Retinal pigment epithelial cell (primary cell): ENCODE measurements around the gene GABRG3.

Experiments used
- DNase-seq: peaks from one replicate; pipeline ENCODE4 v3.0.0-alpha.2; 2010; ENCODE audit warnings: low read depth
- H3K4me3 ChIP-seq: 2 replicates; pipeline ENCODE4 v1.5.1; 2011; ENCODE audit warnings: mild to moderate bottlenecking, low read length, control low read depth, moderate library complexity
- TF ChIP-seq, protein P1 (sequence below): conservative IDR thresholded peaks from 2 replicates; pipeline ENCODE4 v1.5.1; 2011; ENCODE audit warnings: low read depth, low read length, control low read depth, inconsistent platforms

The GABRG3 gene

GRCh38 chr15:27481768-27482167 is 510.8 kb downstream of the GABRG3 start:
- TF ChIP-seq, protein P1, sequence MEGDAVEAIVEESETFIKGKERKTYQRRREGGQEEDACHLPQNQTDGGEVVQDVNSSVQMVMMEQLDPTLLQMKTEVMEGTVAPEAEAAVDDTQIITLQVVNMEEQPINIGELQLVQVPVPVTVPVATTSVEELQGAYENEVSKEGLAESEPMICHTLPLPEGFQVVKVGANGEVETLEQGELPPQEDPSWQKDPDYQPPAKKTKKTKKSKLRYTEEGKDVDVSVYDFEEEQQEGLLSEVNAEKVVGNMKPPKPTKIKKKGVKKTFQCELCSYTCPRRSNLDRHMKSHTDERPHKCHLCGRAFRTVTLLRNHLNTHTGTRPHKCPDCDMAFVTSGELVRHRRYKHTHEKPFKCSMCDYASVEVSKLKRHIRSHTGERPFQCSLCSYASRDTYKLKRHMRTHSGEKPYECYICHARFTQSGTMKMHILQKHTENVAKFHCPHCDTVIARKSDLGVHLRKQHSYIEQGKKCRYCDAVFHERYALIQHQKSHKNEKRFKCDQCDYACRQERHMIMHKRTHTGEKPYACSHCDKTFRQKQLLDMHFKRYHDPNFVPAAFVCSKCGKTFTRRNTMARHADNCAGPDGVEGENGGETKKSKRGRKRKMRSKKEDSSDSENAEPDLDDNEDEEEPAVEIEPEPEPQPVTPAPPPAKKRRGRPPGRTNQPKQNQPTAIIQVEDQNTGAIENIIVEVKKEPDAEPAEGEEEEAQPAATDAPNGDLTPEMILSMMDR = no peak
- no peak overlapping the region for H3K4me3 ChIP-seq
- no peak for DNase-seq

DNA sequence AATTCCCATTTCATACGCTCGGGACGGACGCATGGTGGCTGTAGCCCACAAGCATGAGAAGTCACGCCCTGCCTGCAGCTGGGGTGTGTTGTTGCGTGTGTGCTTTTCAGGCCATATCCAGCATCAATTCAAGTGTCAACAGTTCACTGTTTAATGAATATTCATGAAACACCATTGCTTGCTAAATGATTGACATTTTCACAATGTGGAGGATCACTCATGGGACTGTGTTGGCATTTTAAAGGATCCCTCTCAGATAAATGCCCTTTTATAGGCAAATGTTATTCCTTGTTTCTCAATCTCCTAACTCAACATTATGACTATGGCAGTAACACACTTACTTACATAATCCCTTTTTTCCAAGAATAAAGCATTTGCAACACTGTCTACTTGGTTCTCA is 511.3 kb downstream of the GABRG3 start:
- no peak for DNase-seq
- no peak overlapping the region for H3K4me3 ChIP-seq
- TF ChIP-seq, protein P1 = no peak

DNA sequence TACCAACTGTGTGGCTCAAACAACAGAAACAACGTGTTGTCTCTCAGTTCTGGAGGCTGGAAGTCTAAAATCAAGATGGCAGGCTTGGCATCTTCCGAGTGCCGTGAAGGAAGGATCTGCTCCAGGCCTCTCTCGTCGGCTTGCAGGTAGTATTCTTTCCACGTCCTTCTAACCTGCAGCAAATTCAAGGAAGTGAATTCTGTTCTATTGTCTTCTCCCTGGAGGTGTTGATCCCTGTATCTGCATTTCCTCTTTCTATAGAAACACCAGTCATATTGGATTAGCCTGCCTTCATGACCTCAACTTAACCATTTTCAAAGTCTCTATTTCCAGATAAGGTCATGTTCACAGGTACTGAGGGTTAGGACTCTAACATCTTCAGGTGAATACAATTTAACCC is 512.1 kb downstream of the GABRG3 start:
- no peak overlapping the region for H3K4me3 ChIP-seq
- no peak for DNase-seq
- TF ChIP-seq, protein P1 = no peak

- no peak for DNase-seq
- TF ChIP-seq, protein P1 = no peak
- H3K4me3 ChIP-seq = no peak overlapping the region
Observed at GRCh38 chr15:27485265-27485664, 514.3 kb downstream of the GABRG3 start.

GRCh38 chr15:27486051-27486450 is 515.1 kb downstream of the GABRG3 start:
- peak; percentile 39 for DNase-seq
- no peak overlapping the region for H3K4me3 ChIP-seq
- TF ChIP-seq, protein P1 = no peak

DNA sequence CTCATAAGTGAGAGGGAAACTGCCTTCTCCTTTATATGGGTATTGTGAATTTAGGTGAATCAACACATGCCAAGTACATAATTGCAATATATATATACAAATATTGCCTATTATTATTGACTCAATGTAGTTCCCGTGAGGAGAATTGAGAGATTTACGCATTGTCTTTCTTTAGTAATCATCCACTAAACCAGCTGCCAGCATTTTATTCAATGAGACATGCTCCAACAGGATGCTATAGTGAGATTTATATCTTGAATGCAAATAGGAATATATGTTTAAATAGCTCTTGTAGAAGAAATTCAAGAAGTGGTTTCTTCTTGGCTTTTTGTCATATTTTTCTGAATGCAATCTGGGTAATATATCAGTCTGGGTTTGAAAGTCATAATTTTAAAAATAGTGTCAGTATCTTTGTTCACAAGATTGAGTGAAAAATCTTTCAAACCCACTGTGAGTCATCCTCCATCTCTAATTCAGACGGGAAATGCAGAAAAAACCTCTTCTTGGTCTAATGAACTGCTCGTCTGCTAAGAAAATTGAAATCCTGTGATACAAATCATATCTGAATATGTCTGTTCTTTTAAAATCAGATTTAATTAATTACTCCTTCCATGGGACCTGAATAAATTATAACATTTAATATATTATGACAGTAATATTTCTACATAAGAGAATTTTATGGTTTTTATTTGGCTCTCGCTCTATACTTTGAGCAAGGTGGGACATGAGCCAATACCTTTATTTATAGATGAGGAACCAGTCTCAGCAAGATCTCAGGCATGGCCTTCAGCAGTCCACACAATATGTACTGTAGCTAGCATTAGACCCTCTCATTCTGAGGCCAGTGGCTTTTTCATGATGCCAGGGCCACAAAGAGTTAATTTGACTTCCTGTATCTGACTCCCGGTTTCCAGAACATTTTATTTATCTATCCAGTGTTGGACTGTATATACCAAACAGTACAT is 516.0 kb downstream of the GABRG3 start:
- TF ChIP-seq, protein P1 = no peak
- no peak for DNase-seq
- no peak overlapping the region for H3K4me3 ChIP-seq

DNA sequence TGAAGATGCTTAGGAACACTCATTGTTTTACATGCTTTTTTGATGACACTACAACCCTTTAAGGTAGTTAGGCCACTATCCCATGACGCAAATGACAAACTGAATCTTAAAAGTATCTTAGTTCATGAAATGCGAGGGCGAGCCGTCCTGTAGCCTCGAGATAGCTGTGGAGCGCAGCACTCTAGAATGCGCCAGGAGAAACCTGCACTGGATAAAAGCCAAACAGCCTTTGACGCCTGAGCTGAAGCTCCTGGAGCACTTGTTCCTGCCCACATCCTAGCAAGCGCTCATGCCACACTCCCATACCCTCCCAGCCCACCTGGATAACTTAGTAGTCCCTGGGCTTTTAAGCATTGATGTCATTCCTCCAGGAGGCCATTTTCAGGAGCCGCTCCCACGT is 516.9 kb downstream of the GABRG3 start:
- TF ChIP-seq, protein P1 = no peak
- no peak overlapping the region for H3K4me3 ChIP-seq
- no peak for DNase-seq
